ENCODE measurements around the gene CALCR.

- TF ChIP-seq POLR2A (IDR thresholded peaks at IDR 0.05; ENCODE audit: low read depth, low read length) (no peak), POLR2AphosphoS5 (IDR thresholded peaks at IDR 0.05; ENCODE audit: low read depth, low read length) (no peak), SPI1 (IDR thresholded peaks at IDR 0.05; ENCODE audit: low read depth, low read length) (no peak), TAF1 (IDR thresholded peaks at IDR 0.05; ENCODE audit: low read depth, low read length) (no peak)
Observed at GRCh38 chr7:93530701-93531100, 43.8 kb downstream of the CALCR start.

All from GM12891 (cell line).